ENCODE results near the gene HOPX. TPM values are rescaled to one million over a fixed set of nuclear protein-coding genes. Genes with fewer than 3 reads are reported as not detected.

The HOPX gene
- polyA plus RNA-seq, 2 of the 4 experiments (the other 2 are of a cell fraction) = not detected

DNA sequence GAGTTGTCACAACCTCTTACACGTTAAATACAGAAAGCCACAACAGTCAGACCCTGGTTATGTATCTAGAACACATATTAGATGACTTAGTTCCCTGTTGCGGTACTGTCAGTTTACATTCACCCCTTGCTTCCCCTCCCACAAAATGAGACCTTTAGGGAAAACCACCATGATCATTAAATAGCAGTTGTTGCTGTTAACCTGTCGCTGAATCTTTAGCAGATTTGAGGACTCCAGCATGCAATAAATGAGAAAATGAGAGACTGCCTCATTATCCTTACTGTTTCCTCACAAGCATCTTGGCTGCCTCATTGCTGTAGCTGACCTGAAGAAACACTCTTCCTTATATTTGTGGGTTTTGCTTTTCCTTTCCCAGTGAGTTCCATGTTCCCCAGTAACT, 77.8 kb downstream of the HOPX start:
- 32% methylated on average over 3 of the region's 3 CpGs for WGBS (ENCODE audit: missing lambda C conversion rate)
- Histone ChIP-seq H3K4me3 (no peak overlapping the region), H3K4me2 (no peak overlapping the region), H3K27ac (no peak overlapping the region), H3K4me1 (no peaks in the 10 kb centered on the region), H3K9me3 (no peaks in the 10 kb centered on the region)
- FAIRE-seq (no peak), DNase-seq (ENCODE audit: low read depth in 1 of 2, low spot score in 1 of 2) (no peak), ATAC-seq (no peak)
- TF ChIP-seq CHD4 (IDR thresholded peaks at IDR 0.05; ENCODE audit: borderline replicate concordance) (no peak), MYC (IDR thresholded peaks at IDR 0.05; ENCODE audit: borderline replicate concordance, low read length) (no peak), FOXS1 (CRISPR knock-in tag; IDR thresholded peaks at IDR 0.05) (no peak), CEBPB (IDR thresholded peaks at IDR 0.05) (no peak), E2F6 (IDR thresholded peaks at IDR 0.05; ENCODE audit: borderline replicate concordance, low read depth) (no peak), HMGXB4 (CRISPR knock-in tag; IDR thresholded peaks at IDR 0.05; ENCODE audit: borderline replicate concordance) (no peak), SREBF2 (IDR thresholded peaks at IDR 0.05) (no peak), NPAS2 (CRISPR knock-in tag; IDR thresholded peaks at IDR 0.05; ENCODE audit: borderline replicate concordance) (no peak), PHF8 (IDR thresholded peaks at IDR 0.05; ENCODE audit: borderline replicate concordance, low read depth) (no peak), HOXB13 (CRISPR knock-in tag; IDR thresholded peaks at IDR 0.05; ENCODE audit: low read depth) (no peak), ZSCAN20 (CRISPR knock-in tag; IDR thresholded peaks at IDR 0.05) (no peak), ESRRA (IDR thresholded peaks at IDR 0.05; ENCODE audit: borderline replicate concordance, low read length) (no peak), JUN (IDR thresholded peaks at IDR 0.05) (no peak)
- TF ChIP-seq, protein P1, sequence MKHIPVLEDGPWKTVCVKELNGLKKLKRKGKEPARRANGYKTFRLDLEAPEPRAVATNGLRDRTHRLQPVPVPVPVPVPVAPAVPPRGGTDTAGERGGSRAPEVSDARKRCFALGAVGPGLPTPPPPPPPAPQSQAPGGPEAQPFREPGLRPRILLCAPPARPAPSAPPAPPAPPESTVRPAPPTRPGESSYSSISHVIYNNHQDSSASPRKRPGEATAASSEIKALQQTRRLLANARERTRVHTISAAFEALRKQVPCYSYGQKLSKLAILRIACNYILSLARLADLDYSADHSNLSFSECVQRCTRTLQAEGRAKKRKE (CRISPR knock-in tag; IDR thresholded peaks at IDR 0.05; ENCODE audit: low read depth) = no peak
- TF ChIP-seq, protein P2, sequence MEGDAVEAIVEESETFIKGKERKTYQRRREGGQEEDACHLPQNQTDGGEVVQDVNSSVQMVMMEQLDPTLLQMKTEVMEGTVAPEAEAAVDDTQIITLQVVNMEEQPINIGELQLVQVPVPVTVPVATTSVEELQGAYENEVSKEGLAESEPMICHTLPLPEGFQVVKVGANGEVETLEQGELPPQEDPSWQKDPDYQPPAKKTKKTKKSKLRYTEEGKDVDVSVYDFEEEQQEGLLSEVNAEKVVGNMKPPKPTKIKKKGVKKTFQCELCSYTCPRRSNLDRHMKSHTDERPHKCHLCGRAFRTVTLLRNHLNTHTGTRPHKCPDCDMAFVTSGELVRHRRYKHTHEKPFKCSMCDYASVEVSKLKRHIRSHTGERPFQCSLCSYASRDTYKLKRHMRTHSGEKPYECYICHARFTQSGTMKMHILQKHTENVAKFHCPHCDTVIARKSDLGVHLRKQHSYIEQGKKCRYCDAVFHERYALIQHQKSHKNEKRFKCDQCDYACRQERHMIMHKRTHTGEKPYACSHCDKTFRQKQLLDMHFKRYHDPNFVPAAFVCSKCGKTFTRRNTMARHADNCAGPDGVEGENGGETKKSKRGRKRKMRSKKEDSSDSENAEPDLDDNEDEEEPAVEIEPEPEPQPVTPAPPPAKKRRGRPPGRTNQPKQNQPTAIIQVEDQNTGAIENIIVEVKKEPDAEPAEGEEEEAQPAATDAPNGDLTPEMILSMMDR (IDR thresholded peaks at IDR 0.05) = no peak
- ChIA-PET CTCF (no interaction called here), POLR2A (no interaction called here)

Other genes with a start within 250 kb of the HOPX start
- 25.4 and 26.7 TPM in 2 replicates for gene PPAT, start 245.7 kb downstream of the HOPX start, polyA plus RNA-seq (2011; rRNA removed)
- 22.2 to 23.6 TPM (median 22.8 TPM) in 3 replicates for gene PPAT, start 245.7 kb downstream of the HOPX start, polyA plus RNA-seq (2017; fragmentation: RNase III; extraction: RNeasy Plus Mini Kit Qiagen cat#74134 plus additional on column Dnase treatment)
- 185 and 227 TPM in 2 replicates for gene PAICS, start 245.0 kb downstream of the HOPX start, polyA plus RNA-seq (2011; rRNA removed)
- 154 to 167 TPM (median 156 TPM) in 3 replicates for gene PAICS, start 245.0 kb downstream of the HOPX start, polyA plus RNA-seq (2017; fragmentation: RNase III; extraction: RNeasy Plus Mini Kit Qiagen cat#74134 plus additional on column Dnase treatment)
- 114 and 135 TPM in 2 replicates for gene SRP72, start 213.7 kb downstream of the HOPX start, polyA plus RNA-seq (2011; rRNA removed)
- 70.1 to 73.3 TPM (median 71.6 TPM) in 3 replicates for gene SRP72, start 213.7 kb downstream of the HOPX start, polyA plus RNA-seq (2017; fragmentation: RNase III; extraction: RNeasy Plus Mini Kit Qiagen cat#74134 plus additional on column Dnase treatment)
- 0.08 and 0.09 TPM in 2 replicates for gene ARL9, start 175.5 kb downstream of the HOPX start, polyA plus RNA-seq (2011; rRNA removed)
- gene ARL9, start 175.5 kb downstream of the HOPX start, polyA plus RNA-seq (2017; fragmentation: RNase III; extraction: RNeasy Plus Mini Kit Qiagen cat#74134 plus additional on column Dnase treatment) = not detected in 3 replicates
- gene SPINK2, start 140.4 kb upstream of the HOPX start, polyA plus RNA-seq (2011; rRNA removed) = not detected in 2 replicates
- not detected in 3 replicates for gene SPINK2, start 140.4 kb upstream of the HOPX start, polyA plus RNA-seq (2017; fragmentation: RNase III; extraction: RNeasy Plus Mini Kit Qiagen cat#74134 plus additional on column Dnase treatment)
- 18.4 and 18.6 TPM in 2 replicates for gene REST, start 226.6 kb upstream of the HOPX start, polyA plus RNA-seq (2011; rRNA removed)
- gene REST, start 226.6 kb upstream of the HOPX start, polyA plus RNA-seq (2017; fragmentation: RNase III; extraction: RNeasy Plus Mini Kit Qiagen cat#74134 plus additional on column Dnase treatment) = 7.4 to 8.8 TPM (median 8.2 TPM) in 3 replicates

All from A549 (cell line).